ENCODE measurements around the gene CTSF. TPM values are rescaled to one million over a fixed set of nuclear protein-coding genes. Genes with fewer than 3 reads are reported as not detected.

Gene CTSF
- total and polyA plus RNA-seq, 2 of the 13 experiments (the other 11 are each of a cell fraction or from before 2014, with no cell fraction given) = not detected

- TF ChIP-seq ARID4A (CRISPR knock-in tag; IDR thresholded peaks at IDR 0.05; ENCODE audit: borderline replicate concordance) (peak; percentile 66; the same call in 1 of the 2 replicates), NR2F1 (CRISPR knock-in tag; IDR thresholded peaks at IDR 0.05) (no peak), ZNF687 (CRISPR knock-in tag; IDR thresholded peaks at IDR 0.05) (peak; percentile 74), TSC22D2 (CRISPR knock-in tag; IDR thresholded peaks at IDR 0.05; ENCODE audit: borderline replicate concordance) (no peak), EHMT2 (IDR thresholded peaks at IDR 0.05; ENCODE audit: borderline replicate concordance, low read depth, low read length) (no peak), STAG1 (CRISPR knock-in tag; IDR thresholded peaks at IDR 0.05) (peak; percentile 87), PITX1 (CRISPR knock-in tag; IDR thresholded peaks at IDR 0.05) (peak; percentile 14; the same call in 1 of the 2 replicates), IKZF5 (CRISPR knock-in tag; IDR thresholded peaks at IDR 0.05) (0 out of 2 replicates have a peak, but pooled peaks have one; percentile 54), ZNF670 (CRISPR knock-in tag; IDR thresholded peaks at IDR 0.05; ENCODE audit: borderline replicate concordance) (no peak), ARID2 (CRISPR knock-in tag; IDR thresholded peaks at IDR 0.05; ENCODE audit: borderline replicate concordance) (no peak), MAX (IDR thresholded peaks at IDR 0.05) (0 out of 2 replicates have a peak, but pooled peaks have one; percentile 37), SP2 (CRISPR knock-in tag; IDR thresholded peaks at IDR 0.05) (no peak), ZNF839 (CRISPR knock-in tag; IDR thresholded peaks at IDR 0.05; ENCODE audit: borderline replicate concordance) (no peak), MEF2D (CRISPR knock-in tag; IDR thresholded peaks at IDR 0.05) (0 out of 2 replicates have a peak, but pooled peaks have one; percentile 32), ZNF3 (CRISPR knock-in tag; IDR thresholded peaks at IDR 0.05) (no peak), MXI1 (IDR thresholded peaks at IDR 0.05; ENCODE audit: borderline replicate concordance, low read depth, low read length) (peak; percentile 15; the same call in 1 of the 3 replicates), ZNF17 (CRISPR knock-in tag; IDR thresholded peaks at IDR 0.05) (no peak), FOSL2 (CRISPR knock-in tag; IDR thresholded peaks at IDR 0.05) (peak; percentile 15; the same call in 1 of the 2 replicates), ETS1 (CRISPR knock-in tag; IDR thresholded peaks at IDR 0.05) (no peak)
Measured at GRCh38 chr11:66579017-66579606, 10.7 kb upstream of the CTSF start (continued).
